HEK293 (cell line): ENCODE data around the gene SLC2A9.

ENCODE experiments used
- CTCF ChIA-PET: fragments of 350-600 bp; formaldehyde crosslinking; extraction: SDS; loops from one replicate; lab custom pipeline; 2021; ENCODE audit warnings: antibody characterized with exemption; lab: Yijun Ruan, JAX
- POLR2A ChIA-PET: fragments of 300-600 bp; formaldehyde crosslinking; extraction: SDS; loops from one replicate; lab custom pipeline; 2020; ENCODE audit warnings: antibody characterized with exemption, inconsistent platforms; lab: Yijun Ruan, JAX
- H3K27ac ChIP-seq: fragments of 200-500 bp; sonication (Bioruptor generic); 2 replicates; pipeline ENCODE4 v1.5.1; 2014; ENCODE audit warnings: low read depth, low read length, control low read depth, inconsistent platforms; ENCODE audit errors: extremely low read depth
- H3K36me3 ChIP-seq, 2 experiments: fragments of 200-500 bp in 1 of 2; sonication (Bioruptor generic) in 1 of 2; 1 replicate in 1 of 2; 2 replicates in 1 of 2; pipeline ENCODE4 v1.5.1; 2014 to 2017; ENCODE audit warnings: inconsistent platforms in 2 of 2, low read length in 2 of 2; ENCODE audit not compliant: control insufficient read depth in 2 of 2, insufficient read depth in 1 of 2
- H3K4me1 ChIP-seq: fragments of 200-500 bp; sonication (Bioruptor generic); 2 replicates; pipeline ENCODE4 v1.5.1; 2014; ENCODE audit warnings: mild to moderate bottlenecking, low read length, inconsistent platforms; ENCODE audit not compliant: control insufficient read depth, insufficient read depth
- H3K4me3 ChIP-seq: 2 replicates; pipeline ENCODE4 v1.5.1; 2011; ENCODE audit warnings: low read depth, mild to moderate bottlenecking, control low read depth, low read length, moderate library complexity
- H3K9me3 ChIP-seq: fragments of 200-500 bp; sonication (Bioruptor generic); 2 replicates; pipeline ENCODE4 v1.5.1; 2014; ENCODE audit warnings: low read depth, low read length, inconsistent platforms; ENCODE audit not compliant: control insufficient read depth, insufficient read depth
- CTCF ChIP-seq: fragments of 450-650 bp; formaldehyde crosslinking; IDR thresholded peaks from 2 replicates; pipeline ENCODE4 v1.5.1; 2016; ENCODE audit warnings: missing biosample characterization, missing genetic modification characterization
- GLIS1 ChIP-seq: fragments of 450-650 bp; formaldehyde crosslinking; IDR thresholded peaks from 2 replicates; pipeline ENCODE4 v1.5.1; 2016; ENCODE audit warnings: missing biosample characterization, missing genetic modification characterization
- ZBTB44 ChIP-seq: fragments of 450-650 bp; IDR thresholded peaks from 2 replicates; pipeline ENCODE4 v1.5.1; 2018; ENCODE audit warnings: missing biosample characterization, mild to moderate bottlenecking, missing genetic modification characterization
- ZFP41 ChIP-seq: fragments of 450-650 bp; formaldehyde crosslinking; IDR thresholded peaks from 2 replicates; pipeline ENCODE4 v1.5.1; 2016; ENCODE audit warnings: missing biosample characterization, missing genetic modification characterization, borderline replicate concordance
- ZIC2 ChIP-seq: fragments of 450-650 bp; formaldehyde crosslinking; IDR thresholded peaks from 2 replicates; pipeline ENCODE4 v1.5.1; 2016; ENCODE audit warnings: missing biosample characterization, missing genetic modification characterization
- ZNF211 ChIP-seq: fragments of 450-650 bp; formaldehyde crosslinking; IDR thresholded peaks from 2 replicates; pipeline ENCODE4 v1.5.1; 2016; ENCODE audit warnings: low read depth, missing biosample characterization, missing genetic modification characterization
- ZNF23 ChIP-seq: fragments of 450-650 bp; formaldehyde crosslinking; IDR thresholded peaks from 2 replicates; pipeline ENCODE4 v1.5.1; 2016; ENCODE audit warnings: missing biosample characterization, missing genetic modification characterization, borderline replicate concordance
- ZNF473 ChIP-seq: fragments of 450-650 bp; formaldehyde crosslinking; IDR thresholded peaks from 2 replicates; pipeline ENCODE4 v1.5.1; 2017; ENCODE audit warnings: missing biosample characterization, missing genetic modification characterization
- ZNF530 ChIP-seq: fragments of 450-650 bp; formaldehyde crosslinking; IDR thresholded peaks from 2 replicates; pipeline ENCODE4 v1.5.1; 2016; ENCODE audit warnings: low read depth, missing biosample characterization, missing genetic modification characterization
- ZNF654 ChIP-seq: fragments of 450-650 bp; formaldehyde crosslinking; IDR thresholded peaks from 2 replicates; pipeline ENCODE4 v1.5.1; 2016; ENCODE audit warnings: low read depth, missing biosample characterization, missing genetic modification characterization
- ZNF843 ChIP-seq: fragments of 450-650 bp; formaldehyde crosslinking; IDR thresholded peaks from 2 replicates; pipeline ENCODE4 v1.5.1; 2016; ENCODE audit warnings: missing biosample characterization, missing genetic modification characterization
- ZXDB ChIP-seq: fragments of 450-650 bp; formaldehyde crosslinking; IDR thresholded peaks from 2 replicates; pipeline ENCODE4 v1.5.1; 2016; ENCODE audit warnings: missing biosample characterization, missing genetic modification characterization

Gene SLC2A9

GRCh38 chr4:10015140-10015753, 6.0 kb downstream of the SLC2A9 start:
- Histone ChIP-seq H3K4me1 (no peaks in the 10 kb centered on the region), H3K9me3 (no peaks in the 10 kb centered on the region), H3K4me3 (no peak overlapping the region), H3K36me3 (no peaks in the 10 kb centered on the region), H3K27ac (no peak overlapping the region)
- CTCF ChIA-PET = interaction anchor here (0.7 to 4.3 kb wide), 19 partner anchors 10 to 457 kb away, joined by 3 to 75 read pairs (median 4); no protein-coding TSS in a partner anchor
- POLR2A ChIA-PET = no interaction called here
- TF ChIP-seq CTCF (tag by site-specific recombination) = peak; percentile 44; the same call in 1 of the 2 replicates
- no peak for TF ChIP-seq GLIS1 (tag by site-specific recombination)
- TF ChIP-seq ZNF654 (tag by site-specific recombination) = peak; percentile 64
- no peak for TF ChIP-seq ZNF211 (tag by site-specific recombination)
- no peak for TF ChIP-seq ZFP41
- TF ChIP-seq ZXDB = no peak
- no peak for TF ChIP-seq ZBTB44 (tag by site-specific recombination)

GRCh38 chr4:10013722-10014121, 7.6 kb downstream of the SLC2A9 start:
- no peaks in the 10 kb centered on the region for H3K36me3 ChIP-seq
- no peaks in the 10 kb centered on the region for H3K4me1 ChIP-seq
- ChIA-PET POLR2A (no interaction called here), CTCF (interaction anchor here (0.7 to 4.3 kb wide), 17 partner anchors 11 to 482 kb away, joined by 3 to 75 read pairs (median 4); no protein-coding TSS in a partner anchor)
- no peak for TF ChIP-seq ZNF473 (tag by site-specific recombination)
- peak; percentile 27; the same call in 1 of the 2 replicates for TF ChIP-seq CTCF (tag by site-specific recombination)
- no peak for TF ChIP-seq ZNF843 (tag by site-specific recombination)
- TF ChIP-seq ZNF530 = no peak
- no peak for TF ChIP-seq ZIC2
- no peak overlapping the region for H3K4me3 ChIP-seq
- H3K27ac ChIP-seq = no peak overlapping the region
- no peaks in the 10 kb centered on the region for H3K9me3 ChIP-seq

GRCh38 chr4:10011885-10012284, 9.4 kb downstream of the SLC2A9 start:
- TF ChIP-seq ZNF23 (tag by site-specific recombination) = no peak
- CTCF ChIA-PET = interaction anchor here (0.7 kb wide), 1 partner anchor 371 kb away, joined by 3 read pairs; no protein-coding TSS in a partner anchor
- Histone ChIP-seq H3K36me3 (no peaks in the 10 kb centered on the region), H3K9me3 (no peaks in the 10 kb centered on the region), H3K4me3 (no peak overlapping the region), H3K4me1 (no peaks in the 10 kb centered on the region; the same call in 1 of the 2 replicates), H3K27ac (no peak overlapping the region)
- POLR2A ChIA-PET = no interaction called here
